ENCODE results near the gene FEZF2.

Gene FEZF2

DNA sequence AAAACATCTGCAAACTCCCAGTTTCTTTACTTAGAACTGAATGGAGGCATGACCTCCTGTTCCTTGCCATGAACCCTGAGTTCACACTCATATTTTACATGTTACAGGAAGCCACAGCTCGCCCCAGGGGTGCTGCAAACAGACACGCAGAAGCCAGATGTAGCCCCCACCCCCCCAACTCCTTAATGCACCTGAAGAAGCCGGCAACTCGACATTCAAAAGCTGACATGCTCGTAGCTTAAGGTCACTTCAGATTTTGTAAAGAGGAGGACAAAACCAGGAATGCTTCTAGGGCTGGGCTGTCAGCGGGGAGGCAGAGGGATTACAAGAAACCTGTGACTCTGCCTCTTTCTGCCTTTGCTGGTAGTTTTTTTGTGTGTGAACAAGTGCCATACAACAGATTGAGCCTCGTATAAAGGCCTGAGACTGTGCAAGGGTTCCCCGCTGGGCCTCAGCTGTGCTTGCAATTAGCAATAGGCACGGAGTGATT, 42.0 kb upstream of the FEZF2 start:
- Histone ChIP-seq H3K27ac (ENCODE audit: low read depth, low read length) (no peak overlapping the region), H3F3A (ENCODE audit: control insufficient read depth, insufficient read depth) (no peaks in the 10 kb centered on the region), H3K4me1 (ENCODE audit: control insufficient read depth, low read length) (no peaks in the 10 kb centered on the region)

GRCh38 chr3:62414786-62415185, 41.4 kb upstream of the FEZF2 start:
- no peak overlapping the region for H3K4me3 ChIP-seq (ENCODE audit: low read length)
- H3K4me2 ChIP-seq (ENCODE audit: low read length) = no peak overlapping the region
- no peaks in the 10 kb centered on the region for H3K36me3 ChIP-seq (ENCODE audit: control insufficient read depth, low read length)
- H4K20me1 ChIP-seq (ENCODE audit: control insufficient read depth, insufficient read depth, low read depth, low read length) = no peaks in the 10 kb centered on the region
- H3K9me3 ChIP-seq (ENCODE audit: control insufficient read depth, insufficient read depth, low read length) = no peaks in the 10 kb centered on the region
- H3K27me3 ChIP-seq (ENCODE audit: control insufficient read depth, low read length) = no peaks in the 10 kb centered on the region
- no peaks in the 10 kb centered on the region for H3K4me1 ChIP-seq (ENCODE audit: control insufficient read depth, low read length)
- H3F3A ChIP-seq (ENCODE audit: control insufficient read depth, insufficient read depth) = no peaks in the 10 kb centered on the region
- TF ChIP-seq CTCF (IDR thresholded peaks at IDR 0.05; ENCODE audit: low read depth, low read length, poor library complexity, severe bottlenecking) (no peak), EZH2phosphoT487 (IDR thresholded peaks at IDR 0.05; ENCODE audit: borderline replicate concordance, low read length) (no peak)
- no peaks in the 10 kb centered on the region for H3K79me2 ChIP-seq (ENCODE audit: control insufficient read depth, low read length)
- no peak overlapping the region for H3K27ac ChIP-seq (ENCODE audit: low read depth, low read length)
- H3K9me2 ChIP-seq (replicated peaks; ENCODE audit: control insufficient read depth, low read length) = no peaks in the 10 kb centered on the region

More for the DNA sequence above, 42.0 kb upstream of the FEZF2 start:
- H3K27me3 ChIP-seq (ENCODE audit: control insufficient read depth, low read length) = no peaks in the 10 kb centered on the region
- no peaks in the 10 kb centered on the region for H3K79me2 ChIP-seq (ENCODE audit: control insufficient read depth, low read length)
- no peaks in the 10 kb centered on the region for H3K9me2 ChIP-seq (replicated peaks; ENCODE audit: control insufficient read depth, low read length)
- no peak overlapping the region for H3K4me3 ChIP-seq (ENCODE audit: low read length)
- no peaks in the 10 kb centered on the region for H3K9me3 ChIP-seq (ENCODE audit: control insufficient read depth, insufficient read depth, low read length)
- no peak for TF ChIP-seq EZH2phosphoT487 (IDR thresholded peaks at IDR 0.05; ENCODE audit: borderline replicate concordance, low read length)
- TF ChIP-seq CTCF (IDR thresholded peaks at IDR 0.05; ENCODE audit: low read depth, low read length, poor library complexity, severe bottlenecking) = no peak
- no peaks in the 10 kb centered on the region for H4K20me1 ChIP-seq (ENCODE audit: control insufficient read depth, insufficient read depth, low read depth, low read length)
- no peaks in the 10 kb centered on the region for H3K36me3 ChIP-seq (ENCODE audit: control insufficient read depth, low read length)
- no peak overlapping the region for H3K4me2 ChIP-seq (ENCODE audit: low read length)

DNA sequence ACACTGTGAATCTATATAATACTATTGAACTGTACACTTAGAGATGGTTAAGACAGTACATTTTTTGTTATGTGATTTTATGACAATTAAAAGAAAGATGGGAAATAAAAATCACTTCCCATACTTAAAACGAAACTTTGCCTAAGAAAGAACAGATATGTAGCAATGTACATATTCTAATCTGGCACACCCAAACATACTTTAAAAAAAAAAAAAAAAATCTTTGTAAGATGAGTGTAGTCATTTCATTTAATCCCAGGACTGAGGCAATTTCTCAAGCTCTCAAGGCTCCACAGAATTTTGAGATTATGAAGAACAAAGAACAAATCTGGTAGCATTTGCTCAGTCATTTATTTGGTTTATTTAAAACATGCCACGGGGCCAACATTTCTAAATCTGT, 40.3 kb upstream of the FEZF2 start:
- no peaks in the 10 kb centered on the region for H3K9me3 ChIP-seq (ENCODE audit: control insufficient read depth, insufficient read depth, low read length)
- H3K27ac ChIP-seq (ENCODE audit: low read depth, low read length) = no peak overlapping the region
- H3K4me1 ChIP-seq (ENCODE audit: control insufficient read depth, low read length) = no peaks in the 10 kb centered on the region
- no peaks in the 10 kb centered on the region for H3K27me3 ChIP-seq (ENCODE audit: control insufficient read depth, low read length)
- H3K4me3 ChIP-seq (ENCODE audit: low read length) = no peak overlapping the region
- no peaks in the 10 kb centered on the region for H4K20me1 ChIP-seq (ENCODE audit: control insufficient read depth, insufficient read depth, low read depth, low read length)
- H3K9me2 ChIP-seq (replicated peaks; ENCODE audit: control insufficient read depth, low read length) = no peaks in the 10 kb centered on the region
- TF ChIP-seq CTCF (IDR thresholded peaks at IDR 0.05; ENCODE audit: low read depth, low read length, poor library complexity, severe bottlenecking) = no peak
- no peak for TF ChIP-seq EZH2phosphoT487 (IDR thresholded peaks at IDR 0.05; ENCODE audit: borderline replicate concordance, low read length)
- H3K79me2 ChIP-seq (ENCODE audit: control insufficient read depth, low read length) = no peaks in the 10 kb centered on the region
- no peak overlapping the region for H3K4me2 ChIP-seq (ENCODE audit: low read length)
- no peaks in the 10 kb centered on the region for H3K36me3 ChIP-seq (ENCODE audit: control insufficient read depth, low read length)
- no peaks in the 10 kb centered on the region for H3F3A ChIP-seq (ENCODE audit: control insufficient read depth, insufficient read depth)
